CD1c-positive myeloid dendritic cell (primary cell): ENCODE measurements around the gene ACAN.

Experiments used
- DNase-seq: peaks from one replicate; pipeline ENCODE4 v3.0.0-alpha.2; 2016; ENCODE audit errors: extremely low spot score

The ACAN gene

GRCh38 chr15:88803241-88803919 is at the start of gene ACAN:
Gene ACAN, plus strand, starts transcription at chr15:88803436. Its CDS starts 32,771 bp downstream, at chr15:88836207.
- no peak for DNase-seq

GRCh38 chr15:88756521-88756920 is 46.7 kb upstream of the ACAN start:
- no peak for DNase-seq

- DNase-seq, result no peak
Observed at GRCh38 chr15:88756921-88757320, 46.3 kb upstream of the ACAN start.

GRCh38 chr15:88759872-88760271 is 43.4 kb upstream of the ACAN start:
- DNase-seq, result no peak

- no peak for DNase-seq
Observed at GRCh38 chr15:88764448-88764847, 38.8 kb upstream of the ACAN start.

GRCh38 chr15:88765212-88765611 is 38.0 kb upstream of the ACAN start:
- no peak for DNase-seq

GRCh38 chr15:88769161-88769971 is 33.9 kb upstream of the ACAN start:
- DNase-seq, result no peak

- no peak for DNase-seq
Observed at GRCh38 chr15:88775776-88776175, 27.5 kb upstream of the ACAN start.

GRCh38 chr15:88776646-88777045 is 26.6 kb upstream of the ACAN start:
- no peak for DNase-seq

GRCh38 chr15:88779944-88780343 is 23.3 kb upstream of the ACAN start:
- no peak for DNase-seq

GRCh38 chr15:88782465-88782864 is 20.8 kb upstream of the ACAN start:
- no peak for DNase-seq

GRCh38 chr15:88785217-88785616 is 18.0 kb upstream of the ACAN start:
- DNase-seq, result no peak

GRCh38 chr15:88788036-88788435 is 15.2 kb upstream of the ACAN start:
- DNase-seq, result no peak

GRCh38 chr15:88788816-88789215 is 14.4 kb upstream of the ACAN start:
- no peak for DNase-seq

- DNase-seq, result no peak
Observed at GRCh38 chr15:88790486-88790885, 12.8 kb upstream of the ACAN start.

- DNase-seq, result no peak
Observed at GRCh38 chr15:88791637-88792036, 11.6 kb upstream of the ACAN start.

GRCh38 chr15:88792342-88793282 is 10.6 kb upstream of the ACAN start:
- no peak for DNase-seq

GRCh38 chr15:88794001-88794400 is 9.2 kb upstream of the ACAN start:
- no peak for DNase-seq

- DNase-seq, result no peak
Observed at GRCh38 chr15:88797663-88798339, 5.4 kb upstream of the ACAN start.

GRCh38 chr15:88799341-88799740 is 3.9 kb upstream of the ACAN start:
- DNase-seq, result no peak

- DNase-seq, result no peak
Observed at GRCh38 chr15:88800026-88800425, 3.2 kb upstream of the ACAN start.

GRCh38 chr15:88800738-88801137 is 2.5 kb upstream of the ACAN start:
- no peak for DNase-seq
